HL-60 (cell line): Measurements from ENCODE around the gene C11orf86.

Source experiments
- DNase-seq, 2 experiments: peaks; one replicate each; pipeline ENCODE4 v3.0.0-alpha.2; 2010 to 2020; ENCODE audit warnings: low read depth in 1 of 2, low spot score in 1 of 2
- H3K27ac ChIP-seq: fragments of 250-450 bp; sonication (Bioruptor Pico); replicated peaks from 2 replicates; pipeline ENCODE4 v1.5.1; 2020; ENCODE audit warnings: mild to moderate bottlenecking, moderate library complexity
- H3K27me3 ChIP-seq: fragments of 250-450 bp; sonication (Bioruptor Pico); 2 replicates; pipeline ENCODE4 v1.5.1; 2021; ENCODE audit warnings: mild to moderate bottlenecking, moderate library complexity; ENCODE audit not compliant: insufficient read depth, poor library complexity, severe bottlenecking
- H3K4me3 ChIP-seq: replicated peaks from 2 replicates; pipeline ENCODE4 v1.5.1; 2011; ENCODE audit warnings: mild to moderate bottlenecking, control low read depth, low read length; ENCODE audit not compliant: insufficient read depth
- GABPA ChIP-seq: IDR thresholded peaks from 2 replicates; pipeline ENCODE4 v1.6.1; 2012; ENCODE audit warnings: low read depth
- POLR2AphosphoS5 ChIP-seq: IDR thresholded peaks from 2 replicates; pipeline ENCODE4 v1.6.1; 2012; ENCODE audit warnings: low read depth
- SPI1 ChIP-seq: IDR thresholded peaks from 2 replicates; pipeline ENCODE4 v1.6.1; 2012; ENCODE audit warnings: low read depth, mild to moderate bottlenecking, borderline replicate concordance
- TF ChIP-seq, protein P1 (sequence below): IDR thresholded peaks from 2 replicates; pipeline ENCODE4 v1.6.1; 2012; ENCODE audit warnings: low read depth; ENCODE audit not compliant: insufficient replicate concordance
- TF ChIP-seq, protein P2 (sequence below): IDR thresholded peaks from one replicate; pipeline ENCODE4 v1.5.1; 2011; ENCODE audit warnings: low read length, control low read depth, inconsistent platforms; ENCODE audit not compliant: insufficient read depth

Gene C11orf86

DNA sequence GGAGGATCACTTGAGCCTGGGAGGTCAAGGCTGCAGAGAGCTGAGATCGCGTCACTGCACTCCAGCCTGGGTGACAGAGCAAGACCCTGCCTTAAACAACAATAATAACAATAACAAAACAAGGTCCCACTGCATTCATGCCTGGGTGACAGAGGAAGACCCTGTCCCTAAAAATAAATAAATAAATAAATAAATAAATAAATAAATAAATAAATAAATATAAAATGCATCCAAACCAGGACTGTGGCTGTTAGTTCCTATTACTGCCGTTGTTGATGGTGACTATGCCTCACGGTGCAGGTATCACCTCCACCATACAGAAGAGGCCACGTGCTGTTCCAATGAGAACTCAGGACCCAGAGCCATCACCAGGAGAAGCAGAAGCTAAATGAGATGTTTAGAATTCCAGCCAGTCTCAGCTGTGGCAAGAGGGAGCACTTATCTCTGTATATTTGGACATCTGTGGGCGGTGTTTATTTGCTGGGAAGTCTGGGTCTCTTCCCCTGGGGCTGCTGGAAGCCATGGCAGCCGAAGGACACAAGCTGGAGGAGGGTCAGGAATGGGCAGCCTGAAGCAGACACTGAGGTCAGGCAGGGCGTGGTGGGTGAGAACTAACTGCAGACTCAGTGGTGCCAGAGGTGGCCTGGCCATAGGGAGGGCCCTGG, 21.6 kb downstream of the C11orf86 start:
- TF ChIP-seq, protein P1, sequence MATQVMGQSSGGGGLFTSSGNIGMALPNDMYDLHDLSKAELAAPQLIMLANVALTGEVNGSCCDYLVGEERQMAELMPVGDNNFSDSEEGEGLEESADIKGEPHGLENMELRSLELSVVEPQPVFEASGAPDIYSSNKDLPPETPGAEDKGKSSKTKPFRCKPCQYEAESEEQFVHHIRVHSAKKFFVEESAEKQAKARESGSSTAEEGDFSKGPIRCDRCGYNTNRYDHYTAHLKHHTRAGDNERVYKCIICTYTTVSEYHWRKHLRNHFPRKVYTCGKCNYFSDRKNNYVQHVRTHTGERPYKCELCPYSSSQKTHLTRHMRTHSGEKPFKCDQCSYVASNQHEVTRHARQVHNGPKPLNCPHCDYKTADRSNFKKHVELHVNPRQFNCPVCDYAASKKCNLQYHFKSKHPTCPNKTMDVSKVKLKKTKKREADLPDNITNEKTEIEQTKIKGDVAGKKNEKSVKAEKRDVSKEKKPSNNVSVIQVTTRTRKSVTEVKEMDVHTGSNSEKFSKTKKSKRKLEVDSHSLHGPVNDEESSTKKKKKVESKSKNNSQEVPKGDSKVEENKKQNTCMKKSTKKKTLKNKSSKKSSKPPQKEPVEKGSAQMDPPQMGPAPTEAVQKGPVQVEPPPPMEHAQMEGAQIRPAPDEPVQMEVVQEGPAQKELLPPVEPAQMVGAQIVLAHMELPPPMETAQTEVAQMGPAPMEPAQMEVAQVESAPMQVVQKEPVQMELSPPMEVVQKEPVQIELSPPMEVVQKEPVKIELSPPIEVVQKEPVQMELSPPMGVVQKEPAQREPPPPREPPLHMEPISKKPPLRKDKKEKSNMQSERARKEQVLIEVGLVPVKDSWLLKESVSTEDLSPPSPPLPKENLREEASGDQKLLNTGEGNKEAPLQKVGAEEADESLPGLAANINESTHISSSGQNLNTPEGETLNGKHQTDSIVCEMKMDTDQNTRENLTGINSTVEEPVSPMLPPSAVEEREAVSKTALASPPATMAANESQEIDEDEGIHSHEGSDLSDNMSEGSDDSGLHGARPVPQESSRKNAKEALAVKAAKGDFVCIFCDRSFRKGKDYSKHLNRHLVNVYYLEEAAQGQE, result no peak
- TF ChIP-seq, protein P2, sequence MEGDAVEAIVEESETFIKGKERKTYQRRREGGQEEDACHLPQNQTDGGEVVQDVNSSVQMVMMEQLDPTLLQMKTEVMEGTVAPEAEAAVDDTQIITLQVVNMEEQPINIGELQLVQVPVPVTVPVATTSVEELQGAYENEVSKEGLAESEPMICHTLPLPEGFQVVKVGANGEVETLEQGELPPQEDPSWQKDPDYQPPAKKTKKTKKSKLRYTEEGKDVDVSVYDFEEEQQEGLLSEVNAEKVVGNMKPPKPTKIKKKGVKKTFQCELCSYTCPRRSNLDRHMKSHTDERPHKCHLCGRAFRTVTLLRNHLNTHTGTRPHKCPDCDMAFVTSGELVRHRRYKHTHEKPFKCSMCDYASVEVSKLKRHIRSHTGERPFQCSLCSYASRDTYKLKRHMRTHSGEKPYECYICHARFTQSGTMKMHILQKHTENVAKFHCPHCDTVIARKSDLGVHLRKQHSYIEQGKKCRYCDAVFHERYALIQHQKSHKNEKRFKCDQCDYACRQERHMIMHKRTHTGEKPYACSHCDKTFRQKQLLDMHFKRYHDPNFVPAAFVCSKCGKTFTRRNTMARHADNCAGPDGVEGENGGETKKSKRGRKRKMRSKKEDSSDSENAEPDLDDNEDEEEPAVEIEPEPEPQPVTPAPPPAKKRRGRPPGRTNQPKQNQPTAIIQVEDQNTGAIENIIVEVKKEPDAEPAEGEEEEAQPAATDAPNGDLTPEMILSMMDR, result no peak
- Histone ChIP-seq H3K4me3 (no peak overlapping the region), H3K27ac (no peak overlapping the region), H3K27me3 (no peaks in the 10 kb centered on the region)
- DNase-seq, result no peak

DNA sequence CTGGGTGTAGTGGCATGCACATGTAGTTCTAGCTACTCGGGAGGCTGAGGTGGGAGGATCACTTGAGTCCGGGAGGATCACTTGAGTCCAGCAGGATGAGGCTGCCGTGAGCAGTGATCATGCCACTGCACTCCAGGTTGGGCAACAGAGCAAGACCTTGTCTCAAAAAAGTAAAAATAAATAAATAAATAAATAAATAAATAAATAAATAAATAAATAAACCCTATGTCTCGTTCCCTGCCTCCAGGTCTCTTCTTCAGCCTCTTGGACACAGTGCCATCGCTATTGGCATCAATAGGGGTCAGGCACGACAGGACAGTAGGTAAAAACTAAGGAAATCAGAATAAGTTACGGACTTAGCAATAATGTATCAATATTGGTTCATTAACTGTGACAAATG, 24.5 kb downstream of the C11orf86 start:
- H3K4me3 ChIP-seq, result no peak overlapping the region
- no peak overlapping the region for H3K27ac ChIP-seq
- H3K27me3 ChIP-seq, result no peaks in the 10 kb centered on the region
- DNase-seq, result no peak
- no peak for TF ChIP-seq GABPA
- TF ChIP-seq, protein P2, result no peak
- no peak for TF ChIP-seq SPI1
- TF ChIP-seq, protein P1, result no peak
- no peak for TF ChIP-seq POLR2AphosphoS5

DNA sequence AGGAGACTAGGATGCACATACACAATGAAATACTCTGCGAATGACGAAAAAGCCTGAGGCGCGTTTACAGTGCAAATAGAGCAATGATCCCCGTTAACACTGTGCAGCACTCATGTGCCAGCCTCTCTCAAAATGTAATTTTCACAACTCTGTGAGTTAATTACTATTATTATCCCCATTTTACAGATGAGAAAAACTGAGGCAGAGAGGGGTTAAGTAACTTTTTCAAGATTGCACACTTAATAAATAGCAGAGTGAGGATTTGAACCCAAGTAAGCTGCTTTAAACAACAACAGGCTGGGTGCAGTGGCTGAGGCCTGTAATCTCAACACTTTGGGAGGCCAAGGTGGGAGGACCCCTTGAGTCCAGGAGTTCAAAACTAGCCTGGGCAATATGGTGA, 26.2 kb downstream of the C11orf86 start:
- no peak overlapping the region for H3K27ac ChIP-seq
- no peak for DNase-seq
- H3K4me3 ChIP-seq, result no peak overlapping the region
- no peaks in the 10 kb centered on the region for H3K27me3 ChIP-seq
- TF ChIP-seq SPI1, result no peak
- no peak for TF ChIP-seq GABPA
- TF ChIP-seq, protein P1, result no peak
- TF ChIP-seq, protein P2, result no peak
- TF ChIP-seq POLR2AphosphoS5, result no peak
